HepG2 (cell line): ENCODE measurements around the gene LDLR. TPM values are rescaled to one million over a fixed set of nuclear protein-coding genes. Genes with fewer than 3 reads are reported as not detected.
A peak's percentile ranks its signal among the peaks of the same experiment; 100 is the strongest.

Experiments
- ARNT ChIP-seq: fragments of 450-650 bp; IDR thresholded peaks from 2 replicates; pipeline ENCODE4 v1.6.1; 2017
- ETV5 ChIP-seq: IDR thresholded peaks from 2 replicates; pipeline ENCODE4 v1.6.1; 2018; ENCODE audit warnings: missing biosample characterization, missing genetic modification reagents, inconsistent platforms, borderline replicate concordance
- IKZF4 ChIP-seq: sonication (generic); formaldehyde crosslinking; IDR thresholded peaks from 2 replicates; pipeline ENCODE4 v1.5.1; 2020; ENCODE audit warnings: borderline replicate concordance, mild to moderate bottlenecking, low read depth, missing genetic modification reagents; ENCODE audit errors: not compliant biosample characterization
- KLF15 ChIP-seq: sonication (generic); formaldehyde crosslinking; IDR thresholded peaks from 2 replicates; pipeline ENCODE4 v1.8.1; 2023; ENCODE audit warnings: borderline replicate concordance, mild to moderate bottlenecking, inconsistent platforms, missing genetic modification reagents, mixed read lengths
- MAFF ChIP-seq: IDR thresholded peaks from 2 replicates; pipeline ENCODE4 v1.6.1; 2011; ENCODE audit warnings: low read depth, low read length, improper control_type of control experiment
- MAFK ChIP-seq, 2 experiments: IDR thresholded peaks in 1 of 2; conservative IDR thresholded peaks in 1 of 2; 2 replicates each; pipeline ENCODE4 v1.6.1; 2011; ENCODE audit warnings: improper control_type of control experiment in 2 of 2, low read length in 2 of 2
- NAIF1 ChIP-seq: sonication (generic); formaldehyde crosslinking; IDR thresholded peaks from 2 replicates; pipeline ENCODE4 v1.5.0; 2020; ENCODE audit warnings: mild to moderate bottlenecking, missing genetic modification reagents, borderline replicate concordance
- NCOR1 ChIP-seq: fragments of 200-600 bp; sonication (generic); IDR thresholded peaks from 2 replicates; pipeline ENCODE4 v1.7.0; 2017; ENCODE audit warnings: antibody characterized with exemption, low read length, borderline replicate concordance
- POLR2G ChIP-seq: fragments of 200-400 bp; formaldehyde crosslinking; IDR thresholded peaks from 2 replicates; pipeline ENCODE4 v1.6.1; 2018; ENCODE audit warnings: mild to moderate bottlenecking, low read depth, low read length, moderate library complexity
- RAD21 ChIP-seq: fragments of 450-650 bp; formaldehyde crosslinking; IDR thresholded peaks from 2 replicates; pipeline ENCODE4 v1.5.0; 2020; ENCODE audit warnings: mild to moderate bottlenecking
- RBFOX2 ChIP-seq: fragments of 200-400 bp; formaldehyde crosslinking; IDR thresholded peaks from 2 replicates; pipeline ENCODE4 v1.6.1; 2017; ENCODE audit warnings: low read depth, mild to moderate bottlenecking, low read length
- RBM22 ChIP-seq: fragments of 200-400 bp; formaldehyde crosslinking; optimal IDR thresholded peaks from 2 replicates; pipeline ENCODE3; 2017; ENCODE audit warnings: mild to moderate bottlenecking, low read length, moderate library complexity
- RELA ChIP-seq: sonication (generic); formaldehyde crosslinking; IDR thresholded peaks from 2 replicates; pipeline ENCODE4 v1.4.0; 2020; ENCODE audit warnings: missing genetic modification reagents
- RFXANK ChIP-seq: IDR thresholded peaks from 2 replicates; pipeline ENCODE4 v1.6.1; 2016
- SKI ChIP-seq: fragments of 450-650 bp; IDR thresholded peaks from one replicate; pipeline ENCODE4 v1.6.1; 2018; ENCODE audit warnings: mild to moderate bottlenecking; ENCODE audit not compliant: partially characterized antibody
- SMC3 ChIP-seq: IDR thresholded peaks from 2 replicates; pipeline ENCODE4 v1.6.1; 2011; ENCODE audit warnings: low read length, improper control_type of control experiment
- TBL1XR1 ChIP-seq: fragments of 150-350 bp; IDR thresholded peaks from 2 replicates; pipeline ENCODE4 v1.6.1; 2014; ENCODE audit warnings: borderline replicate concordance, low read length; ENCODE audit not compliant: partially characterized antibody
- ZIK1 ChIP-seq: sonication (generic); formaldehyde crosslinking; IDR thresholded peaks from 2 replicates; pipeline ENCODE4 v1.5.0; 2020; ENCODE audit warnings: mild to moderate bottlenecking, low read depth, missing genetic modification reagents, borderline replicate concordance
- ZNF263 ChIP-seq: sonication (generic); formaldehyde crosslinking; IDR thresholded peaks from 2 replicates; pipeline ENCODE4 v1.4.0; 2020; ENCODE audit warnings: missing genetic modification reagents
- ZNF615 ChIP-seq: sonication (generic); formaldehyde crosslinking; IDR thresholded peaks from 2 replicates; pipeline ENCODE4 v1.5.0; 2020; ENCODE audit warnings: mild to moderate bottlenecking, missing genetic modification reagents, borderline replicate concordance
- polyA plus RNA-seq, 8 experiments: library from polyadenylated mRNA; depleted of rRNA in 3 of 8; stranded (reverse) in 7 of 8; unstranded in 1 of 8; fragments of >200 nt; fragmentation: Illumina TruSeq in 4 of 8; extraction: Trizol in 4 of 8; gene quantifications; 2 replicates each; pipeline versions ENCODE4 v1.2.1 to v1.2.3, GENCODE V29; 2011 to 2016; ENCODE audit warnings: low read depth in 4 of 8, missing spikeins in 1 of 8, mixed read lengths in 1 of 8; ENCODE audit not compliant: insufficient read depth in 1 of 8
- total RNA-seq, 5 experiments: library from RNA; depleted of rRNA; stranded (reverse); fragments of >200 nt; fragmentation: Illumina TruSeq; extraction: Trizol; gene quantifications; 2 replicates each; pipeline ENCODE4 v1.2.3, GENCODE V29; 2016; ENCODE audit warnings: low read depth in 1 of 5
- TF ChIP-seq, protein P1 (sequence below): sonication (generic); formaldehyde crosslinking; IDR thresholded peaks from 2 replicates; pipeline ENCODE4 v1.5.0; 2020; ENCODE audit warnings: mild to moderate bottlenecking, missing genetic modification reagents, moderate library complexity
- TF ChIP-seq, protein P2 (sequence below): sonication (generic); formaldehyde crosslinking; IDR thresholded peaks from 2 replicates; pipeline ENCODE4 v1.5.0; 2020; ENCODE audit warnings: mild to moderate bottlenecking, missing genetic modification reagents
- TF ChIP-seq, protein P3 (sequence below): sonication (generic); formaldehyde crosslinking; IDR thresholded peaks from 2 replicates; pipeline ENCODE4 v1.4.0; 2020; ENCODE audit warnings: missing genetic modification reagents

LDLR gene
- total and polyA plus RNA-seq, 2 of the 13 experiments (the other 11 are each of a cell fraction or from before 2014, with no cell fraction given), result 51.6 to 92.5 TPM

DNA sequence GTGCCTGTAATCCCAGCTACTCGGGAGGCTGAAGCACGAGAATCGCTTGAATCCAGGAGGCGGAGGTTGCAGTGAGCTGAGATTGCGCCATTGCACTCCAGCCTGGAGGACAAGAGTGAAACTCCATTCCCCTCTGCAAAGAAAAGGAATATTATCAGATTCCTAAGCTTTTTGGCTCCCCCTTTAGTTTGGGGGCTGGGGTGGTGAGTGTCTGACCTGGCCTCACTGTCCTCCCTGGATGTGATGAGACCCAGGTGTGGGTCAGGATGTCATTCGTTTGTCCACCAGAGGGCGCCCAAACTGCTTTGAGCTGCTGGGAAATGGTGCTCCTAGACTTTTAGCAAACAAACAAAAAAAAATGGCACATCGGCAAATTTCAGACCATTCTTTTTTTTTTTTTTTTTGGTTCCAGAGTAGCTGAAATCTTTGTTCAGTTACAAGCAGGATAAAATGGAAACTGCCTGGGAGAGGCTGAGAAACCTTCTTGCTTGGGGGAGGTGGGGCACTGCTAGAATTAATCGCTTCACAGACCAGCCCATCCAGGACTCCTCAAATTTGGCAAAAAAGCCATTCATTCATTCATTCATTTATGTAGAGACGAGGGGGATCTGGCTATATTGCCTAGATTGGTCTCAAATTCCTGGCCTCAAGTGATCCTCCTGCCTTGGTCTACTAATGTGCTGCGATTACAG, 36.9 kb downstream of the LDLR start (continued):
- TF ChIP-seq, protein P1, sequence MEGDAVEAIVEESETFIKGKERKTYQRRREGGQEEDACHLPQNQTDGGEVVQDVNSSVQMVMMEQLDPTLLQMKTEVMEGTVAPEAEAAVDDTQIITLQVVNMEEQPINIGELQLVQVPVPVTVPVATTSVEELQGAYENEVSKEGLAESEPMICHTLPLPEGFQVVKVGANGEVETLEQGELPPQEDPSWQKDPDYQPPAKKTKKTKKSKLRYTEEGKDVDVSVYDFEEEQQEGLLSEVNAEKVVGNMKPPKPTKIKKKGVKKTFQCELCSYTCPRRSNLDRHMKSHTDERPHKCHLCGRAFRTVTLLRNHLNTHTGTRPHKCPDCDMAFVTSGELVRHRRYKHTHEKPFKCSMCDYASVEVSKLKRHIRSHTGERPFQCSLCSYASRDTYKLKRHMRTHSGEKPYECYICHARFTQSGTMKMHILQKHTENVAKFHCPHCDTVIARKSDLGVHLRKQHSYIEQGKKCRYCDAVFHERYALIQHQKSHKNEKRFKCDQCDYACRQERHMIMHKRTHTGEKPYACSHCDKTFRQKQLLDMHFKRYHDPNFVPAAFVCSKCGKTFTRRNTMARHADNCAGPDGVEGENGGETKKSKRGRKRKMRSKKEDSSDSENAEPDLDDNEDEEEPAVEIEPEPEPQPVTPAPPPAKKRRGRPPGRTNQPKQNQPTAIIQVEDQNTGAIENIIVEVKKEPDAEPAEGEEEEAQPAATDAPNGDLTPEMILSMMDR (CRISPR knock-in tag), result peak; percentile 80
- TF ChIP-seq NAIF1 (CRISPR knock-in tag) (no peak), KLF15 (CRISPR knock-in tag) (no peak), RAD21 (CRISPR knock-in tag) (0 out of 2 replicates have a peak, but pooled peaks have one; percentile 35), ARNT (no peak), IKZF4 (CRISPR knock-in tag) (no peak), ZIK1 (CRISPR knock-in tag) (no peak), RELA (no peak), ETV5 (peak; percentile 17; the same call in 1 of the 2 replicates), RBM22 (peak; percentile 52), ZNF615 (no peak), TBL1XR1 (no peak), MAFK (conservative IDR thresholded peaks at IDR 0.05 in 1 of 2, IDR thresholded peaks at IDR 0.05 in 1 of 2; ENCODE audit: low read length in 2 of 2) (peak; percentile 69 to 75), RFXANK (no peak), POLR2G (0 out of 2 replicates have a peak, but pooled peaks have one; percentile 49), ZNF263 (peak; percentile 70), NCOR1 (no peak), SMC3 (peak; percentile 71), MAFF (peak; percentile 77), RBFOX2 (peak; percentile 44; the same call in 1 of the 2 replicates), SKI (no peak)
- TF ChIP-seq, protein P2, sequence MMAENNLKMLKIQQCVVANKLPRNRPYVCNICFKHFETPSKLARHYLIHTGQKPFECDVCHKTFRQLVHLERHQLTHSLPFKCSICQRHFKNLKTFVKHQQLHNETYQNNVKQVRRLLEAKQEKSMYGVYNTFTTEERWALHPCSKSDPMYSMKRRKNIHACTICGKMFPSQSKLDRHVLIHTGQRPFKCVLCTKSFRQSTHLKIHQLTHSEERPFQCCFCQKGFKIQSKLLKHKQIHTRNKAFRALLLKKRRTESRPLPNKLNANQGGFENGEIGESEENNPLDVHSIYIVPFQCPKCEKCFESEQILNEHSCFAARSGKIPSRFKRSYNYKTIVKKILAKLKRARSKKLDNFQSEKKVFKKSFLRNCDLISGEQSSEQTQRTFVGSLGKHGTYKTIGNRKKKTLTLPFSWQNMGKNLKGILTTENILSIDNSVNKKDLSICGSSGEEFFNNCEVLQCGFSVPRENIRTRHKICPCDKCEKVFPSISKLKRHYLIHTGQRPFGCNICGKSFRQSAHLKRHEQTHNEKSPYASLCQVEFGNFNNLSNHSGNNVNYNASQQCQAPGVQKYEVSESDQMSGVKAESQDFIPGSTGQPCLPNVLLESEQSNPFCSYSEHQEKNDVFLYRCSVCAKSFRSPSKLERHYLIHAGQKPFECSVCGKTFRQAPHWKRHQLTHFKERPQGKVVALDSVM (CRISPR knock-in tag), result peak; percentile 83
- TF ChIP-seq, protein P3, sequence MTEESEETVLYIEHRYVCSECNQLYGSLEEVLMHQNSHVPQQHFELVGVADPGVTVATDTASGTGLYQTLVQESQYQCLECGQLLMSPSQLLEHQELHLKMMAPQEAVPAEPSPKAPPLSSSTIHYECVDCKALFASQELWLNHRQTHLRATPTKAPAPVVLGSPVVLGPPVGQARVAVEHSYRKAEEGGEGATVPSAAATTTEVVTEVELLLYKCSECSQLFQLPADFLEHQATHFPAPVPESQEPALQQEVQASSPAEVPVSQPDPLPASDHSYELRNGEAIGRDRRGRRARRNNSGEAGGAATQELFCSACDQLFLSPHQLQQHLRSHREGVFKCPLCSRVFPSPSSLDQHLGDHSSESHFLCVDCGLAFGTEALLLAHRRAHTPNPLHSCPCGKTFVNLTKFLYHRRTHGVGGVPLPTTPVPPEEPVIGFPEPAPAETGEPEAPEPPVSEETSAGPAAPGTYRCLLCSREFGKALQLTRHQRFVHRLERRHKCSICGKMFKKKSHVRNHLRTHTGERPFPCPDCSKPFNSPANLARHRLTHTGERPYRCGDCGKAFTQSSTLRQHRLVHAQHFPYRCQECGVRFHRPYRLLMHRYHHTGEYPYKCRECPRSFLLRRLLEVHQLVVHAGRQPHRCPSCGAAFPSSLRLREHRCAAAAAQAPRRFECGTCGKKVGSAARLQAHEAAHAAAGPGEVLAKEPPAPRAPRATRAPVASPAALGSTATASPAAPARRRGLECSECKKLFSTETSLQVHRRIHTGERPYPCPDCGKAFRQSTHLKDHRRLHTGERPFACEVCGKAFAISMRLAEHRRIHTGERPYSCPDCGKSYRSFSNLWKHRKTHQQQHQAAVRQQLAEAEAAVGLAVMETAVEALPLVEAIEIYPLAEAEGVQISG (CRISPR knock-in tag), result no peak
